Tibial artery (tissue), 4 donors: Measurements from ENCODE around the gene MYLK.

Source experiments
- DNase-seq, 2 donors: peaks; one replicate each; pipeline ENCODE4 v3.0.0-alpha.2; 2019
- H3K27ac ChIP-seq, 2 donors: fragments of 200-600 bp; sonication (generic) in 1 of 2; 1 replicate in 1 of 2; 2 replicates in 1 of 2; pipeline ENCODE4 v1.5.1; 2018 to 2019; ENCODE audit warnings: mild to moderate bottlenecking in 1 of 2
- H3K27me3 ChIP-seq, 2 donors: fragments of 200-600 bp; sonication (generic) in 1 of 2; one replicate each; pipeline versions ENCODE4 v1.5.1 to v1.6.0; 2016 to 2019
- H3K36me3 ChIP-seq, 3 donors: fragments of 200-600 bp; sonication (generic) in 2 of 3; one replicate each; pipeline ENCODE4 v1.5.1; 2016 to 2019; ENCODE audit warnings: mild to moderate bottlenecking in 2 of 3
- H3K4me1 ChIP-seq, 4 donors: fragments of 200-600 bp; sonication (generic) in 2 of 4; 1 replicate in 3 of 4; 2 replicates in 1 of 4; pipeline ENCODE4 v1.5.1; 2016 to 2019
- H3K4me3 ChIP-seq, 2 donors: fragments of 200-600 bp; sonication (generic) in 1 of 2; 1 replicate in 1 of 2; 2 replicates in 1 of 2; pipeline ENCODE4 v1.5.1; 2018 to 2019; ENCODE audit warnings: mild to moderate bottlenecking in 2 of 2
- H3K9me3 ChIP-seq, 3 donors: fragments of 200-600 bp; sonication (generic) in 1 of 3; one replicate each; pipeline ENCODE4 v1.5.1; 2016 to 2019
- CTCF ChIP-seq, 2 experiments: fragments of 200-600 bp in 1 of 2; fragments of 450-650 bp in 1 of 2; IDR thresholded peaks; one replicate each; pipeline ENCODE4 v1.5.1; 2017 to 2019; ENCODE audit warnings: antibody characterized with exemption in 2 of 2, mild to moderate bottlenecking in 1 of 2, moderate library complexity in 1 of 2
- intact Hi-C: fragments of 100-400 bp; cut with DNase I; formaldehyde crosslinking; loops from one replicate; pipeline ENCODE4 v1.15.0; 2023; ENCODE audit warnings: low total_unique reads

MYLK gene

GRCh38 chr3:123576122-123576521 is 308.0 kb downstream of the MYLK start:
- no peak for DNase-seq
- intact Hi-C loops = no loop called here
- TF ChIP-seq CTCF (IDR thresholded peaks at IDR 0.05) = no peak
- H3K27ac ChIP-seq = no peak overlapping the region
- no peaks in the 10 kb centered on the region for H3K9me3 ChIP-seq
- no peaks in the 10 kb centered on the region for H3K4me1 ChIP-seq
- H3K4me3 ChIP-seq = no peak overlapping the region
- H3K27me3 ChIP-seq = no peaks in the 10 kb centered on the region
- peaks cover 5 to 29% (median 10%) of the 10 kb centered on the region in 3 donors for H3K36me3 ChIP-seq

GRCh38 chr3:123571973-123572365 is 312.2 kb downstream of the MYLK start:
- no peak overlapping the region for H3K4me3 ChIP-seq
- no peaks in the 10 kb centered on the region for H3K27me3 ChIP-seq
- H3K9me3 ChIP-seq = no peaks in the 10 kb centered on the region
- no peak for TF ChIP-seq CTCF (IDR thresholded peaks at IDR 0.05)
- intact Hi-C loops = no loop called here
- H3K27ac ChIP-seq = no peak overlapping the region
- no peak for DNase-seq
- H3K36me3 ChIP-seq = no peaks in the 10 kb centered on the region
- no peaks in the 10 kb centered on the region for H3K4me1 ChIP-seq

GRCh38 chr3:123571264-123571972 is 312.7 kb downstream of the MYLK start:
- H3K27me3 ChIP-seq = no peaks in the 10 kb centered on the region
- no peaks in the 10 kb centered on the region for H3K4me1 ChIP-seq
- H3K36me3 ChIP-seq = no peaks in the 10 kb centered on the region
- intact Hi-C loops = no loop called here
- no peak overlapping the region for H3K27ac ChIP-seq
- TF ChIP-seq CTCF (IDR thresholded peaks at IDR 0.05) = no peak
- H3K4me3 ChIP-seq = no peak overlapping the region
- peak in 1 of 2 donors; percentile 32 for DNase-seq
- no peaks in the 10 kb centered on the region for H3K9me3 ChIP-seq

GRCh38 chr3:123568875-123569274 is 315.3 kb downstream of the MYLK start:
- TF ChIP-seq CTCF (IDR thresholded peaks at IDR 0.05) = no peak
- H3K4me1 ChIP-seq = no peaks in the 10 kb centered on the region
- H3K27me3 ChIP-seq = no peaks in the 10 kb centered on the region
- intact Hi-C loops = no loop called here
- H3K4me3 ChIP-seq = no peak overlapping the region
- no peak overlapping the region for H3K27ac ChIP-seq
- H3K9me3 ChIP-seq = no peaks in the 10 kb centered on the region
- DNase-seq = no peak
- peaks cover 0 to 5% (median 0%) of the 10 kb centered on the region in 3 donors for H3K36me3 ChIP-seq

DNA sequence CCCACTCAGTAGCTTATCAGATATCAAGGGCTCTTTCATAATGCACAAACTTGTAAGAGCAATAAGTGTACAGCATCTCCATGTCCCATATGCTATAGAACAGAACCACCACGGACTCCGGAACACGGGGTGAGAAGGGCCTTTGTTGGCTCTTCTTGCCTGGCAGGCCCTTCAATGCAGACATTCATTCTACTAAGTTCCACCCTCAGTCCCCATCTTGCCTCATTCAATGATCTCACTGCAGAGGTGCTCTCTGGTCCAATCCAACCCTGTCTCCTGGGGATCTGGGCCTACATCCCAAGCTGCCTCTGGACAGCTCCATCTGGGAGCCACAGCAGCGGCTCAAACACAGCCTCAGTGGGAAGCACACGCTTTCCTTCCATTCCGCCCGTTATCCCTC is 316.1 kb downstream of the MYLK start:
- Histone ChIP-seq H3K9me3 (no peaks in the 10 kb centered on the region), H3K36me3 (peaks cover 0 to 6% (median 0%) of the 10 kb centered on the region in 3 donors), H3K4me1 (no peaks in the 10 kb centered on the region), H3K27ac (no peak overlapping the region), H3K27me3 (no peaks in the 10 kb centered on the region), H3K4me3 (no peak overlapping the region)
- intact Hi-C loops = no loop called here
- no peak for TF ChIP-seq CTCF (IDR thresholded peaks at IDR 0.05)
- no peak for DNase-seq
